GM19467 (cell line): Measurements from ENCODE around the gene SSC5D.
"Not testable (repeated sequence)": the region's sequence is repeated elsewhere in the genome, so short reads cannot be mapped to it uniquely, and the experiment has no call there.

Experiments used
- ATAC-seq: cut with Tn5 transposase; IDR thresholded peaks from one replicate; pipeline ENCODE4 v1.9.1; 2021; ENCODE audit warnings: mild to moderate bottlenecking, moderate library complexity; ENCODE audit not compliant: unreplicated experiment

The SSC5D gene

DNA sequence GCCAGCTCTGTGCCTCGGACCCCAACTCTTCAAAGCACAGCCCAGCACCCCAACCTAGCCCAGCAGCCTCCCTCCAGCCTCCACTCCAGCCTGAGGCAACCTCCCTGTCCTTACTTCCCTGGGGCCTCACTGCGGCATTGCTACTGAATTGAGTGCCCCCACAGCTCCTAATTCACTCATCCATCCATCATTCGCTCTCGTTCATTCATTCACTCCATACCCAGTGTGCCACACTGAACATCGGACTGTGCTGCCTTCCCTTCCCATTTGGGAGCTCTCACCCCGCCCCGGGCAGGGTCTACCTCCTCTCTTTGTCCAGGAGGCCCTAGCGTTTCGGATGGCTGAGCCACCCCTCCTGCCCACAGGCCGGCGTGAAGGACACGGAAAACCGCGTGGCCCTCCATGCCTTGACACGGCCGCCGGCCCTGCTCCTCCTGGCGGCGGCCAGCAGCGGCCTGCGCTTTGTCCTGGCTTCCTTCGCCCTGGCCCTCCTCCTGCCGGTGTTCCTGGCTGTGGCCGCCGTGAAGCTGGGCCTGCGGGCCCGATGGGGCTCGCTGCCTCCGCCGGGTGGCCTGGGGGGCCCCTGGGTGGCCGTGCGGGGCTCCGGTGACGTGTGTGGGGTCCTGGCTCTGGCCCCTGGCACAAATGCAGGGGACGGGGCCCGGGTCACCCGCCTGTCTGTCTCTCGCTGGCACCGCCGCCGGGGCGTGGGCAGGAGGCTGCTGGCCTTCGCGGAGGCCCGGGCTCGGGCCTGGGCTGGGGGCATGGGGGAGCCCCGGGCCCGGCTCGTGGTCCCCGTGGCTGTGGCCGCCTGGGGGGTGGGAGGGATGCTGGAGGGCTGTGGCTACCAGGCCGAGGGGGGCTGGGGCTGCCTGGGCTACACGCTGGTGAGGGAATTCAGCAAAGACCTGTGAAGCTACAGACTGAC is 1.9 kb upstream of the SSC5D start:
- ATAC-seq, result no peak

DNA sequence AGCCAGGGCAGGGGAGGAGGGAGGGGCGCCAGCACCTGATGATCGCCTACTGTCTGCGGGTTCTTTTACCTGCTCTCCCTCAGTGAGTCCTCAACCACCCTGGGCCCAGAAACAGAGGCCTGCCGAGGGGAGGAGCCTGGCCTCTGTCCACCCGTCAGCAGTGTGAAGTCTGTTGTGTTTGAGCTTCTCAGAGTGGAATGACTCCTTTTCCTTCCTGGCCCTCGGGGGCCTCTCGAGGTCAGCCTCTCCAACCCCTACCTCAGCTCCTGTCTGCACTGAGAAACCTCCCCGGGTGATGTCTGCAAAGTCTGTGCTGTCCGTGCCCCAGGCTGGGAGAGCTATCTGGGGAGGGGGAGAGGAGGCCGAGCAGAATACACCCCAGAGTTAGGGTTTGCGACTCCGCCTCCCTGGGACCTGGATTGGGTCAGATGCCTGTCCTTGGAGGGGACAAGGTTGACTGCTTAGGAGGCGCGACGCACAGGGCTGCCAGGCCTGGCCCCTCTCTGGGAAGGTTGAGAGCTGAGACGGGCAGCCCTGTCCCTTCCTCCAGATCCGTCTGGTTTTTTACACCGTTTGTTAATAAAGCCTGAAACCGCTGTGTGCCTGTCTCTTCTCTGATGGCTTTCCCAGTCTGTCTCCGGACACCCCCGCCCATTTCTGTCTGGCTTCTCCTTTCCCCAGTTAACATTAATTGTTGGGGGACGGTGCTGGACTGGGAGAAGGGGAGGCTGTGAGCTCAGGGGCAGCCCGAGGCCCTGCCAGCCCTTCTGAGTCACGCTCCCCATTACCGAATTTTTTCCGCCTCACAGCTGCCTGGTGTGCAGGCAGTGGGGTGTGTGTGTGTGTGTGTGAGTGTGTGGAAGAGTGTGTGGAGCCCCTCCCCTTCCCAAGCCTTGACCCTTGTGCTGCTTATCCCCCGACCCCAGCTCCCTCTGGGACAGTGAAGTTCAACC is 989 bp upstream of the SSC5D start:
- no peak for ATAC-seq

DNA sequence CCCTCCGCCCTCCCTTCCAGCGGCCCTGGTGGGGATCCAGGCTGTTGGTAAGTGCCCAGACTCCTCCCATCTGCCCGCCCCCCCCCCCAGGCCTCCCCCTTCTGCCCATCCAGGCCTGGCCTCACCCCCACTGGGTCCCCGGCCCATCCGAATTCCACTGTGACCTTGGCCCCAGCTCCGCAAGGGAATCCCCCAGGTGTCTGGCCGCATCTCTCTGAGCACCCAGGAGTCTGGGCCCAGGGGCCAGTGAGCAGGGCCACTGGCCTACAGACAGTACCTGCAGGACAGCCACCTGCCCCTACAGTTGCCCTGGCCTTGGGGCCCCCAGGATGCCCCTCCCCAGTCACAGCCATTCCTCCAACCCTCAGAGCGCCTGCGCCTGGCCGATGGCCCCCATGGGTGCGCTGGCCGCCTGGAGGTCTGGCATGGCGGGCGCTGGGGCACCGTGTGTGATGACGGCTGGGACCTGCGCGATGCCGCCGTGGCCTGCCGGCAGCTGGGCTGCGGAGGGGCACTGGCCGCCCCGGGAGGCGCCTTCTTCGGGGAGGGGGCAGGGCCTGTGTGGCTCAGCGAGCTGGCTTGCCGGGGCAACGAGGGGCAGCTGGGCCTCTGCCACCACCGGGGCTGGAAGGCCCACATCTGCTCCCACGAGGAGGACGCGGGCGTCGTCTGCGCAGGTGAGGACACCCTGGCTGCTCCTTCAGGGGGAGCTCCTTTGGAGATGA is 912 bp downstream of the SSC5D start:
- no peak for ATAC-seq

DNA sequence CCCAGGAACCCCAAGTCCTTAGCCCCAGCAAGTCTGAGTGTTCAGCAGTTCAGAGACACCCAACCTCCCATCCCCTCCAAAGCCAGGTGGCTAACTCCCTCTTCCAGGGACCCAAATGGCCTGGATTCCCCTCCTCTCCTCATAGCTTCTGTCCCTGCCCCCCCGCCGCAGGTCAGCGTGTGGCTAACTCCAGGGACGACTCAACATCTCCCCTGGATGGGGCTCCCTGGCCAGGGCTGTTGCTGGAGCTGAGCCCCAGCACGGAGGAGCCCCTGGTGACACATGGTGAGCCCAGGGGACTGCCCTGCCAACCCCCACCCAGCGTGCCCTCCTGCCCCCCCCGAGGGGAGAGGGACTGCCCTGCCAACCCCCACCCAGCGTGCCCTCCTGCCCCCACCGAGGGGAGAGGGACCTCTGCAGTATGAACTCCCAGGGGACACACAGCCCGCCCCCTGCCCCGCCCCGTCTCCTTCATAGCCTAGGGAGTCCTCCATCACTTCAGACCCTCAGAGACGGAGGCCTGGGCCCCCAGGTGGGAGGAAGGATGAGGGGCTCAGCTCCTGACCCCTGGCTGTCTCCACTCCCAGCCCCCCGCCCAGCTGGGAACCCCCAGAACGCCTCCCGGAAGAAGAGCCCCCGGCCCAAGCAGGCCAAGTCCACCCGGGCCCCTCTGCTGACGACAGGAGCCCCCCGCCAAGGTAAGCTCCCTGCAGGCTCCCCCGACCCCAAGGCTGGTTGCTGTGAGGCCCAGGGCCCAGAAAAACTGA is 1.7 kb downstream of the SSC5D start:
- no peak for ATAC-seq

DNA sequence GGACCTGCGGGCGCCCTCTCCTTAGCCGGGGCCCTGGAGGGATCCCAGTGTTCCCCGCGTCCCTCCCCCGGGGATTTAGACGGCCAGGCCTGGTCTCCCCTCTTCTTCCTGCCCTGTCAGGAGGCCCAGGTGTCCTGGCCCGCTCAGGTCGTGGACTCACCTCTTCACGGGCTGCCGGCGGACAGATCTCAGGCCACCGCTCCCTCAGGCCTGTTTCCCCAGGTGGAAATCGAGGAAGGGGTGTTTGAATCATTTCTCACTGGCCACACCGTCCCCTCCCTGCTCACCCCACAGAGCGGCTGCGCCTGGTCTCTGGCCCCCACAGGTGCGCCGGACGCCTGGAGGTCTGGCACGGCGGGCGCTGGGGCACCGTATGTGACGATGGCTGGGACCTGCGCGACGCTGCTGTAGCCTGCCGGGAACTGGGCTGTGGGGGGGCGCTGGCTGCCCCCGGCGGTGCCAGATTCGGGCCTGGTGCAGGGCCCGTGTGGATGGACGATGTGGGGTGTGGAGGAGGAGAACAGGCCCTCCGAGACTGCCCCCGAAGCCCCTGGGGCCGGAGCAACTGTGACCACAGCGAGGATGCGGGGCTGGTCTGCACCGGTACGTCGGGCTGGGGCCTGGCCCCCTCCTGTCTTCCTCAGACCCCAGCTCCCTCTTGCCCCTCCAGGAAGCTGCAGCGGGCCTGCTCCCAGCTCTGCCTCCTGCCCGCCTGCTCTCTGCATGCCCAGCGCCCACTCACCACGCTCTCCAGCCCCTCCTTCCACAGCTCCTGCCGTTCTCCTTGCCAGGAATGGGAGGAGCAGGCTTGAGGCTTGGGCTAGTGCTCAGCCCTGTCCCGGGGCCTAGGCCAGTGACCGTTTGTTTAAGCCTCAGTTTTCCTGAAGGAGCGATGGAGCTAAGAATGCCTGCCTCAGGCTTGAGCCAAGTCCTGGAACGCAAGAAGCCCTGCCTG is 2.5 kb downstream of the SSC5D start:
- ATAC-seq, result no peak

DNA sequence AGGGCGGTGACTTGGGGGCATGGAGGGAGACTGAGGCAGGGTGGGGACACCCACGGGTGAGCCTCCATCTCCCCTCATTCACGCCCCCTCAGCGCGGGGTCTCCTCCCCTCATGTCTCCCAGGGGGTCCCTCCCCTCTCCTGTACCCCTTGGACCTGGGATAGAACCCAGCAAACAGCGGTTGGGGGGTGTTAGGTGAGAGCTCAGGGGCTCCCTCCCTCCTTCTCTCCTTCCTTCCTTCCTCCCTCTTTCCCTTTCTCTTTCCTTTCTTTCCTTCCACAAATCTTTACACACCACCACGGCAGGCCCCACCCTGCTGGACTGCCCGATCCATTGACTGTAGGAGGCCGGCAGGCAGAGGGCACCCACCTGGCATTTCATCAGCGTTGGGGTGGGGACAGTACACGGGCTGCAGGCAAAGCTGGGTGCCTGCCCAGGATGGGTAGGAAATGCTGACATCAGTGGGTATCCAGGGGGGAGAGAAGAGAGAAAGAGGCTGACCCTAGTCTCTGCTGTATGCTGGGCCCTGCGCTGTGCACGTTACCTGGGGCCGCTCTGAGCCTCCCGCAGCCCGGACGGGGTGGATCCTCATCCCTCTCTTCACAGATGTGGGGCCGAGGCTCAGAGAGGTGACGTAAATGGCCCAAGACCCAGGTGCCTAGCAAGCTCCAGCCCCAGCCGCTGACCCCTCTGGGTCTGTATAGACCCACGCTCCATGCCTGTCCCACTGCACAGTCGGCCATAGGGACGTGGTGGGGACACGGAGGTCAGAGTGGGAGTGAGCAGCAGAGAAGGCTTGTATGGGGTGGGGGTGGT is 3.5 kb downstream of the SSC5D start:
- ATAC-seq, result no peak

DNA sequence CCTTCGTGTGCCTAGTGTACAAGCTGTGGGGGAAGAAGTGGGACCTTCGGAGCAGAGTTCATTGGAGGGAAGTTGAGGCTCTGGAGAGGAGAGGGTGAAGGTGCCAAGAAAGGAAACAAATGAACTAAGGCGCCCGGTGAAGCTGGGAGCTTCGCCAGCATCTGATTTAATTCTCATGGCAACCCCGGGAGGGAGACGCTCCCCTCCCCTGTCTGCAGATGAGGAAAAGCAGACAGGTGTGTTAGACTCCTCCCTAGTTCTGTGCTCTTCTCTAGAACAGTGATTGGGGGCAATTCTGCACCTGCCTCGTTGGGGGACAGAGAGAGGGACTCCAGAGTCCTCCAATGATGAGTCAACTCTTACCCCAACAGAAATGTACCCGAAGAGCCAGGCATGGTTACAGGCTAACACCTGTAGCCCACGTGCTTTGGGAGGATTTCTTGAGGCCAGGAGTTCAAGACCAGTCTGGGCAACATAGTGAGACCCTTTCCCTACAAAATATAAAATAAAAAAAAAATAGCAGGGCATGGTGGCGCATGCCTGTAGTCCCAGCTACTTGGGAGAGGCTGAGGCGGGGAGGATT is 4.2 kb downstream of the SSC5D start:
- no peak for ATAC-seq

DNA sequence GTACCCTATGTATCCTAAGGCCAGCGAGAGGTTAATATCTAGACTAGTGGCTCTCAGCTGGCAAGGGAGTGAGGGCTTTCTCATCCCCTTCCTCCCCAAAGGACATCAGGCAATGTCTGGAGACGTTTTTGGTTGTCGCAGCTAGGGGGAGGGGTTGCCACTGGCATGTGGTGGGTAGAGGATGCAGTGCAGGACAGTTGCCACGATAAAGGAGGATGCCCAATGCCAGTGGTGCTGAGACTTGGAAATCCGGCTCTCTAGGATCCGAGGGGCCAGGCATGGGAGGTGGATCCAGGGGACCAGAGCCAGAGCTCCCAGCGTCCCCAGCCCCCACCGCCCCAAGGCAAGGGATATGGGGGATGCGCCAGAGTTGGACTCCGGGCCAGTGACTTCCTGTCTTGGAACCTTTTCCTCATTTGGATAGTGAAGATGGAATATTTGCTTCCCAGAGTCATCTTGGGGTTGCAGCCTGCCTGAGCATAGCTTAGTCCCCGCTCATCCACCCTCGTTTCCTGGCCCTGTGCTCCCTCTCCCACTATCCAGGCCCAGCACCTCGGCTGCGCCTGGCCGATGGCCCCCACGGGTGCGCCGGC is 4.9 kb downstream of the SSC5D start:
- no peak for ATAC-seq

DNA sequence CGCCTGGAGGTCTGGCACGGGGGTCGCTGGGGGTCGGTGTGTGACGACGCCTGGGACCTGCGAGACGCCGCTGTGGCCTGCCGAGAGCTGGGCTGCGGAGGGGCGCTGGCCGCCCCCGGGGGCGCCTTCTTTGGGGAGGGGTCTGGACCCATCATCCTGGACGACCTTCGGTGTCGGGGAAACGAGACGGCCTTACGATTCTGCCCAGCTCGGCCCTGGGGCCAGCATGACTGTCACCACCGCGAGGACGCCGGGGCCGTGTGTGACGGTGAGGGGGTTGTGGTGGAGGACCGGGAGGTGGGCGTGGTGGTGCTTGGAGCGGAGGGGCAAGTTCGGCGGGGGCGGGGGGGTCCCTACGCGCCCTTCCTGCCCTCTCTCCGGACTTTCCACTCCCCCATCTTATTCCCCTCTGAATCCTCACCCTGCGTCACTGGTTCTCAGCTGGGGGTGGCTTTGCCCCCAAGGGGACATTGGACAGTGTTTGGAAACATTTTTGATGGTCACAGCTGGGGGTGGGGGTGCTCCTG is 5.5 kb downstream of the SSC5D start:
- no peak for ATAC-seq

DNA sequence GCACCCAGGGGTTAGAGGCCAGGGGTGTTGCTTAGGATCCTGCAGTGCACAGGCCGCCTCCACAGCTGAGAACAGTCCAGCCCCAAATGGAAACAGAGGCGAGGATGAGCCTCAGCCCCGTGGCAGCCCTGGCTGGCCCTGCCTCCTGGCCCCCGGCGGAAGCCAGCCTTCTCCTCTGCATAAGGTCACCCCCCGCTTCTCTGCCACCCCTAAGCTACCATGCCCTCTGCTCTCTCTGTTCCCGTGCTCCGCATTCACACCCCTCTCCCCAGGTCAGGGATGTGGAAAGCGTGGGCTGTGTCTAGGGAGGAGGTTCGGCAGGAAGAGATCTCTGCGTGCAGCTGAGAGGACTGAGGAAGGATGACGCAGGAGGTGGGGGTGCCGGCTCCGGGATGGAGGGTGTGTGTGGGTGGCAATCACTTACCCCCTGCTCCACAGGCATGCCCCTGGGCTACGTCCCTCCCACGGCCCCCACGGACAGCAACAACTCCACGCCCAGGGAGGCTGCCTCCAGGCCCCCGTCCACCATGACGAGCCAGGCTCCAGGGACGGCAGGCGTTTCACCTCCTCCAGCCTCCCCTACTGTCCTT is 6.0 kb downstream of the SSC5D start:
- no peak for ATAC-seq

DNA sequence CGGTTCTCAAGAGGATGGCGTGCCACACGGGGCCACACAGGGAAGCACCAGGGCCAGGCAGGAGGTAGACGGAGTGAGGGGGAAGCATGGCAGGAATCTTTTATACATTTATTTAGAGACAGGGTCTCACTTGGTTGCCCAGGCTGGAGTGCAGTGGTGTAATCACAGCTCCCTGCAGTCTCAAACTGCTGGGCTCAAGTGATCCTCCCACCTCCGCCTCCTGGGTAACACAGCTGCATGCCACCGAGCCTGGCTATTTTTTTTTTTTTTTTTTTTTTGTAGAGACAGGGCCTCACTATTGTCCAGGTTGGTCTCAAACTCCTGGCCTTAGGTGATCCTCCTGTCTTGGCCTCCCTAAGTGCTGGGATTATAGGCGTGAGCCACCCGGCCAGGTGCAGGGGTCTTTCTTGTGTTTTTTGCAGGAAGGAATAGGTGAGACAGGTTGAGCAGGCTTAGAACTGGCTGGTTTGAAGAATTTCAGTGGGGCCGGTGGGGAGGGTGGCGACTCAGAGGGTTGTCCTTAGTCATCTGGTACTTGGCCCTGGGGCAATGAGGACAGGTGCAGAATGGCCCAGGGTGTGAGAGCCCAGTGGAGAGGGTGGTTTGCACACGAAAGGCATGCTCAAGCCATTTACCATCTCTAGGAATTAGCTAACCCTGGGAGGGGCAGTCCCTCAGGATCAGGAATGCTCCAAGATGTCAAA is 7.6 kb downstream of the SSC5D start:
- ATAC-seq, result no peak

DNA sequence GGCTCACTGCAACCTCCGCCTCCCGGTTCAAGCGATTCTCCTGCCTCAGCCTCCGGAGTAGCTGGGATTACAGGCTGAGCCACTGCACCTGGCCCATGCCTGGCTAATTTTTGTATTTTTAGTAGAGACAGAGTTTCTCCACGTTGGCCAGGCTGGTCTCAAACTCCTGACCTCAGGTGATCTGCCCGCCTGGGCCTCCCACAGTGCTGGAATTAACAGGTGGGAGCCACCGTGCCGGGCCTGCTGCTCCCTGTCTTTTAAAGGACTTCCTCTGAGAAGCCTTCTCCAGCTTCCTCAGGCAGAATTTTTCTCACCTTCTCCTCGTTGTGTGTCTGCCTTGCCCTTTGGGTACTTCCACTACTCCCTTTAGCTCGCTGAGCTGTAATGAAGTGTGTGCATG is 8.6 kb downstream of the SSC5D start:
- ATAC-seq, result not testable (repeated sequence)

DNA sequence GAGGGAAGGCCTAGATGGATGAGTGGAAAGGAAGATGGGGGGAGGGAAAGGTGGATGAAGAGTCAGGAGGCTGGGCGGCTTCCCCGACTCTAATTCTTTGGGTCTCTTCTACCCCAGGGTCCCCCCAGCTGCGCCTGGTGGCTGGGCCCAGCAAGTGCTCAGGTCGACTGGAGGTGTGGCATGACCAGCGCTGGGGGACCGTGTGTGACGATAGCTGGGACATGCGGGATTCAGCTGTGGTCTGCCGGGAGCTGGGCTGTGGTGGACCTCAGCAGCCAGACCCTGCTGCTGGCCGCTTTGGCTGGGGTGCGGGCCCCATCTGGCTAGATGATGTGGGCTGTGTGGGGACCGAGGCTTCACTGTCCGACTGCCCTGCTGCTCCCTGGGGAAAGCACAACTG is 9.5 kb downstream of the SSC5D start:
- ATAC-seq, result no peak

DNA sequence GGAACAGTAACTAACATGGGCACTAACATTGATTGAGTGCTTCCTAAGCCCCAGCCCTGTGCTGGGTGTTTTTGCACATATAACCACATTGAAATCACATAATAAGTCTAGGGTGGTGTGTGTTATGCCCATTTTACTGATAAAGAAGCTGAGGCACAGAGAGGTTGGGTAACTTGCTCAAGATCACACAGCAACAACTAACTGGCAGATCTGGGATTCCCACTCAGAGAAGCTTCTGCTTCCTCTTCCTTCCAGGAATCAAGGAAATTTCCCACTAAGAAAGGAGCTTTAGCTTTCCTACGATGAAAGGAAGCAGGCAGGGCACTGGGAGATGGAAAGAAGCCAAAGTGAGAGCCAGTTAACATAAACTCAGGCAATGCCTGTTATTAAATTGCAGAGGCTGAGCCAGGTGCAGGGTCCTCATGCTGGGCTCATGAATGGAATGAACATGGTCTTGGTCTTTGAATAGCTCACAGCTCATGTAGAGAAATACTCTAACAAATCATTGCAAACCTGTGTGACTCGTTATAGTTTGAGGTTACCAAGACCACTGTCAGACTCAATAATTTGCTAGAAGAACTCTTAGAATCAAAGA is 10.1 kb downstream of the SSC5D start:
- ATAC-seq, result no peak

DNA sequence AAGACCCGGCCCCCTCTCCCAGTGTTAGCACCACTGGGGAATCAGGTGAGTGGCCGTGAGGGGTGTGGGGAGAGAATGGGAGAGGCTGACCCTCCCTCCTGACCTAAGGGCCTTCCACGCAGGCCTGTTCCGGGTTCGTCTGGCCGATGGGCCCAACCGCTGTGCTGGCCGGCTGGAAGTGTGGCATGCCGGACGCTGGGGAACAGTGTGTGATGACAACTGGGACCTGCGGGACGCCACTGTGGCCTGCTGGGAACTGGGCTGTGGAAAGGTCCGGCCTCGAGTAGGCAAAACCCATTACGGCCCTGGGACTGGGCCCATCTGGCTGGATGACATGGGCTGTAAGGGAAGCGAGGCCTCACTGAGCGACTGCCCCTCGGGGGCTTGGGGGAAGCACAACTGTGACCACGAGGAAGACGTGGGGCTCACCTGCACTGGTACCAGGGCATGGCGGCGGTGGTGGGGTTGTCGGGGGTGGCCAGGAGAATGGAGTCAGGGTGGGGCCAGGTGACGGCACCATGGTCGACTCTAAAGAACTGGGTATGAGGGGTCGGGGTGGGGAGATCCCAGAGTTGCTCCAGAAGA is 12.2 kb downstream of the SSC5D start:
- no peak for ATAC-seq
